HG03457 (cell line): ENCODE results near the gene VPS35L.
A peak's percentile ranks its signal among the peaks of the same experiment; 100 is the strongest.
"Not testable (repeated sequence)": the region's sequence is repeated elsewhere in the genome, so short reads cannot be mapped to it uniquely, and the experiment has no call there.

Source experiments
- ATAC-seq: cut with Tn5 transposase; IDR thresholded peaks from one replicate; pipeline ENCODE4 v1.9.1; 2021; ENCODE audit warnings: moderate number of reproducible peaks; ENCODE audit not compliant: unreplicated experiment

VPS35L gene

DNA sequence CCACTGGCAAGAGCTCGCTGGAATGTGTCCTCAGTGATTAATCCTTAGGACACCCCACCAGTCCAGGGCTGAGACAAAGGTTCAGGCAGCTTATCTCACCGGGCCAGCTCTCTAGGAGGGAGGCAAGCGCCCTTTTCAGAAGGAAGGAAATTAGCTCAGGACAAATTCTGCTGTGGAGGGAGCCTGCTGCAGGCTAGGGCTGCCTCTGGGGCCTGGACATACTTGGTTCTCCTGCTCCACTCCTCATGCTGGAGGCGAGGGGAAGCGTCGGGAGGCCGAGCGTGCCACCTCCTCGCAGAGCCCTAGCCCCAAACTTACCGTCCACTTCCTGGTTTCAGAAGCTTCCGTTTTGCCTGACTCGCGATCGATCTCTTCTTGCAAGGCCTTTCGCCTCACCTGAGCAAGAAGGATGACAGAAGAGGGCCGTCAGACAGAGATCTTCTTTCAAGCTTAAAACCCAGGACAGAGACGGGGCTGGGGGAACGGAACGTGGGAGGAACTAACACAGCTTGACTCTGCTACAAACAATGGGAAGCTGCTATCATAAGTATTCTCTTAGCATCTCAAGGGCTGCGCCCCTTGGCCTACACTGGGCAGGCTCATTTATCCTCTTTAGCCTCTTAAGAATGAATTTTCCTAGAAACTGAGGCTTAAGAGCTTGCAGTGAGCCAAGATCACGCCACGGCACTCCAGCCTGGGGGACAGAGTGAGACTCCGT, 154.8 kb downstream of the VPS35L start:
- no peak for ATAC-seq

DNA sequence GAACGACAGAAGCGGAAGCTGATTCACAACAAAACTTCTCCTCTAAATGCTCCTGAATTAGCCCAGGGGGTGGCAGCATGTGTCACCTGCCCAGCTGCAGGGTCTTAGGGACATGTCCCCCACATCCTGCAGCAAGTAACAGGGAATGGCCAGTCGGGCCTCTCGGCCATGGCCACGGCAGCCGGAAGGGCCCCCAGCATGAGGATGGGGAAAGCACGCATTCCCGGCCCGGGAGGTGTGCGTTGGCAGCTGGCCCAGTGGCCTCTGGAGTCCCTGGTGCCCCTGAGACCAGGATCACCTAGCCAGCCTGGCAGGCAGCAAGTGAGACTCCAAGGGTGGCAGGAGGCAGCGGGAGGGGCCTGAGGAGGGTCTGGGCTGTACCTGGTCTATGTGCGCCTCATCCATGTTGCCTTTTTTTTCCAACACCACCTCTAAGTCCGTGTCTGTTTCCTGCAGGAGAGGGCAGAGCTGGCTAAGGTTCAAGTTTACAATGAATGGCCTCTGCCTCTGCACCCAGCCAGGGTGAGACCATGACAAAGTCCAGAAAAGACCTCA, 155.6 kb downstream of the VPS35L start:
- no peak for ATAC-seq

DNA sequence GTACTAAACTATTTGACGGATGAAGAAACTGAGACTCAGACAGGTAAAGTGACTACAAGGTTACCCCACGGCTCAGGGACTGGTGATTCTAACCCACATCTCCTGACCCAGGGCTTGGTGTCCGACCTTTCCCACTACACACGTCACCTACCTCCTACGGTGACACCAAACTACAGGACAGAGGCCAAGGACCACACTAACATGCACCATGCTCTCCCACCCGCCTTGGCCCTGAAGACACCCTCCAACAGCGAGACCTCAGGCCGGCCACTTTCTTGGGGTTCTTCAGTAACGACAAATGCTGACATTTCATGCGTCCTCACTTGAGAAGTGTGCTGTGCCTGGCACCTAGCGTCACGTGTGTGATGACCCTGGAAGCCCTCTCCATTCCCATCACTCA, 156.1 kb downstream of the VPS35L start:
- ATAC-seq, result no peak

- ATAC-seq, result no peak
Measured at GRCh38 chr16:19712418-19713058, 157.0 kb downstream of the VPS35L start.

DNA sequence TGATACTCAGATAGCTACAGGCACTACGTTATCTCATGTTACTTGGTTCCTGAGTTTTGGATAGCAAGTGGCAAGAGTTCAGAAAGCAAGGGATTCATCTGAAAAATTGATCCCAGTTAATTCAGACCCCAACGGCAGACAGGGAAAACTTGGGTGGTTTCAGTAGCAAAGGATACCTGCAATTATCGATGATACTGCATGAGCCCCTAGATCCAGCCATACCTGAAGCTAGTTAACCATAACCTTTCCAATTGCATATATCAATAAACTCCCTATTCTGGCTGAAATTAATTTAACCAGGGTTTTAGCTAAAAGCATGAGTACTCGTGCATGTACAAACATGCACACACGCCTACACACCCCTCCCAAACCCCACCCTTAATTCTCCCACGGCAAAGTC, 158.2 kb downstream of the VPS35L start:
- no peak for ATAC-seq

DNA sequence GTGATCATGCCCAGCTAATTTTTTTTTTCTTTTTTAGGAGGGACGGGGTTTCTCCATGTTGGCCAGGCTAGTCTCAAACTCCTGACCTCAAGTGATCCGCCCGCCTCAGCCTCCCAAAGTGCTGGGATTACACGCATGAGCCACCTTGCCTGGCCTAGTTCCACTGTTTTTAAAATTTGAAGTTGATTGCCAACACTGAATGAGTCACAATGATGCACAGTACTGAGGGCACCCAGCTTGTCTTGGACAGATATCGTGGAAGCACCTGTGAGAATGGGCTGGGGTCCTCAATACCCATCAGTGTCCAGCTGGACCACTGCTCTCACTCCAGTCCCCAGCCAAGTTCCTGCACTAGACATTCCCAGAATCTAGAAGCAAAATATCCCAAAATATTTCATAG, 160.1 kb downstream of the VPS35L start:
- ATAC-seq, result no peak

DNA sequence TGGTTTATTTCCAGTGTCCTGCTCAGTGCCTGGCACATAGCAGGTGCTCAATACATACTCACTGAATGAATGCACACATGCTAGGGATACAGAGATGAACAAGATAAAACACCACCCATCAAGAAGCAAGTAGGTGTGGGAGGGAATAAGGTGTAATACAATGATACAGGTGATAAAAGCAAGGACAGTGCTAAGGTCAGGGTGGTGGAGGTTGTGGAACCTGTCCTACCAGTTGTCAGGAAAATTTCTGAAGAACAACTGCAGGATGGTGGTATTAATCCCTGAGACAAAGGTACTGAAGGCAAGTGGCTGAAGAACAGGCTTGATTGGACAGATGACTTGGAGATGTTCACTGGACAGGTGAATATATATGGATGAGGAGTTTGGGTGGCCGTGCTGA, 160.7 kb downstream of the VPS35L start:
- ATAC-seq, result no peak

- ATAC-seq, result not testable (repeated sequence)
Measured at GRCh38 chr16:19716728-19717127, 161.2 kb downstream of the VPS35L start.

GRCh38 chr16:19717314-19717713, 161.8 kb downstream of the VPS35L start:
- no peak for ATAC-seq

DNA sequence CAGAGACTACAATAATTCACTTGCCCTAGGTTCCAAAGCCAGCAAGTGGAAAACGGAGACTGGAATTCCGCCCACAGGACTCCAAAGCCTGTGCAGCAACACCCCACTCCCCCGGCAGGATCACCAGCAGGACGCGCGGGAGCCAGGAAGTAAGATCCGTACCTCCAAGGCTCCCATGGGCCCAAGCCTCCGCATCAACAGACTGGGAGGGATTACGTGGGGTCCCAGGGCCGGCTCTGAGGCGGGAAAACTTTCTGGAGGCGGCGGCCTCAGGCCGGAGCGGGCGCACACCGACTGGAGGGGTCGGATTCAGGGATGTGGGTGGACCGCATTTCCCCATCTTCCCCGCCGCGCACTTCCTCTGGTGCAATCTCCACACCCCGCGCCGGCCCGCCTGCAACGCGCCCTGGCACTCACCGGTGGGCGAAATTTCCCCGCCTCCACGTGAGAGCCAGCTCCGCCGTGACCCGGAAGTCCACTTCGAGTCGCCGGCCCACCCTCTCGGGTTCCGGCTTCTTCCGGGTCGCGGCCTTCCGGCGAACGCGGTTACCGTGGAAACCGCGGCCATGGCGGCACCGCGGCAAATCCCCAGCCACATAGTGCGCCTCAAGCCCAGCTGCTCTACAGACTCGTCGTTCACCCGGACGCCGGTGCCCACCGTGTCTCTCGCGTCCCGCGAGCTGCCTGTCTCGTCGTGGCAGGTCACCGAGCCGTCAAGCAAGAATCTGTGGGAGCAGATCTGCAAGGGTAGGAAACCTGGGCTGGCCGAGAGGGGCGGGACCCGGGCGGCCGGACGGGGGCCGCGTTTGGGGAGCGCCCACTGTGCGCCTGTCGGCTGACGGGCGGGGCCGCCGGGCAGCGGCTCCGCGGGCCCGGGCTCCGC, 162.5 kb downstream of the VPS35L start, which contains the start of the genes IQCK and KNOP1:
Gene IQCK, plus strand, starts transcription at position 531 of the 883 bp plus-strand sequence. Its CDS starts 36 bp downstream, at position 567.
Gene KNOP1, minus strand, starts transcription at position 487 of the 883 bp plus-strand sequence. CDS start 3,192 bp downstream, outside the sequence.
- ATAC-seq, result peak; percentile 84

DNA sequence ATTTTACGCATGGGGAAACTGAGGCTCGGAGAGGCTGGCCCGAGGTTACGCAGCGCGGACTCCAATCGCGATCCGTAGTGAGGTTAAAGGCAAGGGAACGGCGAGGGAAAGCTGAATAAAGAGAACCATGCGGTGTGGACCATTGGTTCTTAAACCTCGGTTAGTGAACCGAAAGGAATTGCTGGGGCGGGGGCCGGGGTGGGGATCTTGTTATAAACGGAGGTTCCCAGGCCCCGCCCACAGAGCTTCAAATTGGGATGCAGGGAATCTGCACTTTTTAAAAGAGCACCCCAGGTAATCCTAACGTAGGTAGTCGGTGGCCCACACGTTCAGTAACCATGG, 163.1 kb downstream of the VPS35L start:
- ATAC-seq, result no peak

DNA sequence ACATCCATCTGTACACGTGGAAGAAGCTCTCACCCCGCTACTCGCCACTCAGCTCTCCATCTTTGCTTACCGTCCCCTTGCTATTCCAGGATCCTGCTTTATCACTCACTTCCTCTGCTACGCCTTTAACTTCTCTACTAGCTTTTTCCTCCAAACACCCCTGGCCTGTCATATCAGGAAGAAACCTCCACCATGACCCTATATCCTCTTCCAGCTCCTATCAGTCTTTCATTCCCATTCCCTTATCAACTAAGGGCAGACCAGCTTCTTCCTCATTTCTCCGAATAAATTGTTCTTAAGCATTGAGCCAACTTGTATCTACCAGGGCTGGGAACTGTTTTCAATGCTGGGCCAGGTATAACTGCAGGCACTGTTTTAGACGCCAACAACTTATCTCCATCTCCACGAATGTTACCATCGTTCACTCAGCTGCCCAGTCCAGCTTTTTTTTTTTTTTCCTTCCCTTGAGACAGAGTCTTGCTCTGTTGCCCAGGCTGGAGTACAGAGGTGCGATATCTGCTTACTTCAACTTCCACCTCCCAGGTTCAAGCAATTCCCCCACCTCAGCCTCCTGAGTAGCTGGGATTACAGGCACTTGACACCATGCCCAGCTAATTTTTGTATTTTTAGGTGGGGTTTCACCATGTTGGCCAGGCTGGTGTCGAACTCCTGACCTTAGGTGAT, 166.9 kb downstream of the VPS35L start:
- no peak for ATAC-seq

- no peak for ATAC-seq
Measured at GRCh38 chr16:19722981-19723380, 167.5 kb downstream of the VPS35L start.

- no peak for ATAC-seq
Measured at GRCh38 chr16:19728636-19728965, 173.1 kb downstream of the VPS35L start.

DNA sequence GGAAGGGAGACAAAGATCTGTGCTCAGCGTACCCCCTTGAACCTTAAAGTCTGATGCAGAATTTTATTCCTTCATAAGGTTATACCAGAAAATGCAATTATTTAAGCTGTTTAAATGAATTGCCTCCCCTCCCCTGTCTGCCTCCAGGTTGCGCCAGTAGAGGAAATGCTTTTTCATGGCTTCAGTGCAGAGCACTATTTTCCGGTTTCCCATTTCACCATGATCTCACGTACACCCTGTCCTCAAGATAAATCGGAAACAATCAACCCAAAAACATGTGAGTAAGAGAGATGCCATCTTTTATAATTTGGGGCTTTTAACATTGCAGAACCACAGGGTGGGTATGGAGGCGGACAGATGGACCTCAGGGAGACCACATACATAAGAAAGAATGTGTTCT, 178.0 kb downstream of the VPS35L start:
- no peak for ATAC-seq

GRCh38 chr16:19735074-19735867, 179.8 kb downstream of the VPS35L start:
- ATAC-seq, result no peak

- no peak for ATAC-seq
Measured at GRCh38 chr16:19737306-19738038, 182.0 kb downstream of the VPS35L start.

DNA sequence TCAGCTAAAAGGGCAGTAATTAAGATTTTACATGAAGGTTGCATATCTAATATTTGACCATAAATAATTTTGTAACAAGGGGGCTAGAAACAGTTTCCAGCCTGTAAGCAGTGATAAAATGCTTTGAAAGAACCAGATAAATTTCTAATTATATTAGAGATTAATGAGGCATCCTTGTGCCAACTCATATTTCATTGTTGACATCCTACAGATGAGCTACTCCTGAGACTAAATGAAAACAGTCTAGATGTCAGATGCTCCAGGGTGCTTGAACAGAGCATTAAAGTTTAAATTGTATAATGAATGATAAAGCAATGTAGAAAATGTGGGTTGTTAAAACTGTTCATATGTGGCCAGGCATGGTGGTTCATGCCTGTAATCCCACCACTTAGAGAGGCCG, 185.9 kb downstream of the VPS35L start:
- no peak for ATAC-seq

- ATAC-seq, result no peak
Measured at GRCh38 chr16:19743816-19744159, 188.3 kb downstream of the VPS35L start.
